ENCODE measurements around the gene NME7.

DNA sequence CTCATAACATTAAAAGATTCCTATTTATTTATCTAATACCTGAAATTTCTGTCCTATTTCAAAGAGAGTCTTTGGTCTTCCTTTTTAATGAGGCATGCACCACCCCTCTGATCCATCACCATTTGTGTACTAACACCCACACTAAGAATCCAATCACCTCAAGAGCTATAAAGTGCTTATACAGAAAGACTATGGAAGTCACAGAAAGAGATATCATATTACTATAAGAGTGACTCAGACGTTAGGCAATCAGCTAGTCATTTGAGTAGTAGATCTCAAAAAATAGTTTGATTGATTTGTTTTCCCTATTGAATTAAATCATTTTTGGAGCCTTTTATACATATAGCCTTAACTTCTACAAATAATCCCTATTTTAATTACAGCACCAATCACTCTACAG lies 46.1 kb downstream of the NME7 start:
- TF ChIP-seq CTCF (IDR thresholded peaks at IDR 0.05) (no peak), POLR2A (IDR thresholded peaks at IDR 0.05) (no peak)
